HG03064 (cell line): Measurements from ENCODE around the gene RPS6KC1.
"Not testable (repeated sequence)": the region's sequence is repeated elsewhere in the genome, so short reads cannot be mapped to it uniquely, and the experiment has no call there.

Source experiments
- ATAC-seq: cut with Tn5 transposase; IDR thresholded peaks from one replicate; pipeline ENCODE4 v1.9.1; 2021; ENCODE audit warnings: low read depth; ENCODE audit not compliant: unreplicated experiment

The RPS6KC1 gene

DNA sequence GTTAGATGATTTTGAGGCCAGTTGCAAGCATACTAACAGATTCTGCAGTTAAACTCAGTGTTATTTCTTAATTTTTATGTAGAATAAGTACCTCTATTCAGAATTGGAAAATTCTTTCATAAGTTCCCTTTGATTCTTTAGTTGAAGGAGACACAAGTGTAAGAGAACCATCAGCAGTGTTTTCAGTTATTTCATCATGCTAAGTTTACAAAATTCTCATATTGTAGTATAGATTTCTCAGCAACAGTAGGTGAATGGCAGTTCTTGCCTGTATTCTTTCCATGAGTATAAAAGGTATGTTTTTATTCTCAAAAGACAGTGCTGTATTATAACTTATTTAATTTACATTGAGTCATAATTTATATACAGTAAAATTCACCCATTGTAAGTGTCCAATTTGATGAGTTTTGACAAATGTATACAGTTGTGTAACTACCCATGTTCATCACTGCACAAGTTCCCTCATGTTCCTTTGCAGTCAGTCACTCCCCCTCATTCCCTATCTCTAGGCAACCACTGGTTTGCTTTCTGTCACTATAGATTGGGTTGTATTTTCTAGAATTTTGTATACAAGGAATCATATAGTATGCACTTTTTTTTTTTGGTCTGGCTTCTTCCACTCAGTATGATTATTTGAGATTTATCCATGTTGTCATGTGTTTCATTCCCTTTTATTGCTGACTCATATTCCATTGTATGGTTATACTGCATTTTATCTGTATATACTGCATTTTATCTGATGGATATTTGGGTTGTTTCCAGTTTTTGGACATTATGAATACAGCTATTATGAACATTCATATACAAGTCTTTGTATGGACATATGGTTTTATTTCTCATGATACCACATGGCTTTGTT, 3.9 kb downstream of the RPS6KC1 start:
- ATAC-seq: no peak

DNA sequence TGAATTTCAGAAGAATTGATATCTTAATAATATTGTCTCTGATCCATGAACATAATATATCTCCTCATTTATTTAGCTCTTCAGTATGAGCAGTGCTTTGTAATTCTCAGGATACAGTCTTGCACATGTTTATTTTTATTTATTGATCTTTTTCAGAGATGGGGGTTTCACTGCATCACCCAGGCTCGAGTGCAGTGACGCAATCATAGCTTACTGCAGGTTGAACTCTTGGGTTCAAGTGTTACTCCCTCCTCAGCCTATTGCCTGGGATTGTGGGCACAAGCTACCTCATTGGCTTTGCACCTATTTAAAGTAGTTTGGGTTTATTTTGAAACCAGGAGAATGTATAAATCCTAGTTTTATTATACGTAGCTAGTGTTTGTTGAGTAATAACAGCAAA, 4.7 kb downstream of the RPS6KC1 start:
- ATAC-seq: no peak

DNA sequence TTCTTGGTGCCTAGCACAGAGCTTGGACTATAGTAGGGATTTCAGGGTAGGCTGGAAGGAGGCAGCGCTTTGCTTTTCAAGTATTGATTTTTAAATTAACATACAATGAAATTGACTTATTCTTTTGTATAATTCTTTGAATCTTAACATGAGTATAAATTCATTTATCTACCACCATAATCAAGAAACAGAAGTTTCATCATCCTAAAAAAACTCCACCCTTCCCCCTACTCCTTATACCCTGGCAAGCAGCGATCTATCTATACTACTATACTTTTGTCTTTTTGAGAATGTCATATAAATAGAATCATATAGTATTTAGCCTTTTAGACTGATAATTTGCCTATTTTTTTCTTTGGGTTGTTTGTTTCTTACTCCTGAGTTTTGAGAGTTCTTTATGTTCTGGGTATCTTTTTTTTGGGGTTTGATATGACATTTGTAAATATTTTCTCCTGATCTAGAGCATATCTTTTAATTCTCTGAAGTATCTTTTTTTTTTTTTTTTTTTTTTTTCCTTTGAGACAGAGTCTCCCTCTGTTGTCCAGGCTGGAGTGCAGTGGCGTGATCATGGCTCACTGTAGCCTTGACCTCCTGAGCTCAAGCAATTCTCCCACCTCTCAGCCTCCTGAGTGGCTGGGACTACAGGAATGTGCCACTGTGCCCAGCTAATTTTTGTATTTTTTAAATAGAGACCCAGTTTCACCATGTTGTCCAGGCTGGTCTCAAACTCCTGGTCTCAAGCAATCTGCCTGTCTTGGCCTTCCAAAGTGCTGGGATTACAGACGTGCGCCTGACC, 6.4 kb downstream of the RPS6KC1 start:
- no peak for ATAC-seq

DNA sequence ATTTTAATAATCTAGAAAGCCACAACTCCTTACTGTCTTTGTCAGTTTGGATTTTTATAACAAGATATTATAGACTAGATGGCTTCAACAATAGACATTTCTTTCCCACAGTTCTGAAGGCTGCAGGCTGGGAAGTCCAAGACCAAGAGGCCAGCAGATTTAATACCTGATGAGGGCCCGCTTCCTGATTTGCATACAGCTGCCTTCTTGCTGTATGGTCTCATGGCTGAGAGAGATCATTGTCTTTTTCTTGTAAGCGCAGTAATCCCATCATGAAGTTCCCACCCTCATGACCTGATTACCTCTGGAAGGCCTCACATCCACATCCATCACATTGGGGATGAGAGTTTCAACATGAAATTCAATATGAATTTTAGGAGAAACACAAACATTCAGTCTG, 9.8 kb downstream of the RPS6KC1 start:
- no peak for ATAC-seq

DNA sequence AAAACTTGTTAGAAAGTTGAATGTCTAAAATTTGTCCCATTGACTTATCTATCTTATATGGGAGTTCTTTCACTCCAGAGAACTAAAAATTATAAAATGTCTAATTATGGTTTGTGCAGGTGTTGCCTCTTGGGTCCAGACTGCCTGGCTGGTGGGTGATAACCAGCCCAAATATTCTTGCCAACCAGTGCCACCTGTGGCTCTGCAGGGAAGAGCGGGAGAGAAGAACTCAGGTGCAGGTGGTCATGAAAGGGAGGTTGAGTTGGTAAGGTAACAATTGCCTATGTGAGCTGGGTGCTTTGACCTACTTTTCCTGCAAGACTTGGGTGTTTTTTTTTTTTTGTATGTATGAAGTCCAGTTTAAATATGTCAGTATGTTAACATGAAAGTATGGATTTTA, 10.2 kb downstream of the RPS6KC1 start:
- no peak for ATAC-seq

DNA sequence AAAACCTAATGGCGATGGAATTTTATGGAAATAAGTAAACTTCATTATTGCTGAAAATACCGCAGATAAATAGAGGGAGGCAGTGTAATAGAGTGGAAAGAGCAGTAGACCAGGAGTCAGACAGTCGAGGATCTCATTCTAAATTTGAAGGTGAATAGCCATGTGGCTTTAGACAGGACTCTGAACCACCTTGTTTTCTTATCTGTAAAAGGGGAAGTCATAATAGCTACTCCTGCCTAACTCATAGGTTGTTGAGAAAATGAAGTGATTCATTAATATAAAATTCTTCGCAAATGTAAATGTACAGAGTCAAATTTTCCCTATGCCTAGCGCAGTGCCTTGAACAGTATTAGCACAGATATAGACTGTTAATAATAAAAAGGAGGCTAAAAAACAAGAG, 14.8 kb downstream of the RPS6KC1 start:
- no peak for ATAC-seq

DNA sequence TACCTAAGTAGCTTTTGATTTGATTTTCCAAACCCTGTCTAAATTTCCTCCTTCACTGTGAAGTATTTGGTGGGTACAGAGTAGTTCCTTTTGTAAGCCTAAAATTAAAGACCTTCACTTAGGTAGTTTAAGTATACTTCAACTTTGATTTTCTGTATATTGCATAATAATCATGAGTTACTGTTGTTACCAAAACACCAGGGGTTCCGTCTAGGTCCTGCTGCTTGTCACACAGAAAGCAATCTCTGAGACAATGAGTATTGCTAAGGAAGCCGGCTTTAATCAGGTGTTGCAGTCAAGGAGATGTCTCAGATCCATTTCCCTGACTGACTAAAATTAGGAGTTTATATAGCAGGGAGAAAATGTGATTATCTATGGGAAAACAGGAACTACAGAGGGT, 15.3 kb downstream of the RPS6KC1 start:
- ATAC-seq: no peak

DNA sequence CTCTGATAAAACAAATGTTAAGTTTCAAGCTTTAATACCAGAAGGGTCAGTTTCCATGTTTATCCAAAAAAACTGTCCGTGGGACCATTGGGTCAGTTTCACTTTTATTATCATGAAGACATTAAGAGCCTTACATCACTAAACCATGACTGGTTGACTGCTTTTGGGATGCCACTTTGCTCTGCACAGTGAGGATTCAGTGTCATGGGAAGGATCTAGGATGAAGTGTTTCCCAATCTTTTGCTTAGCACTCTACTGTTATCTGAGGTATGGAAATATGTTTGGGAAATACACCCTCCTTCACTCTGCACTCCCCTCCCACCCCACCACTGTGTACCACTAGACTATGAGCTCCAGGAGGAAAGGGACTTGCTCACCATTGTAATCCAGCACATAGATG, 16.3 kb downstream of the RPS6KC1 start:
- no peak for ATAC-seq

DNA sequence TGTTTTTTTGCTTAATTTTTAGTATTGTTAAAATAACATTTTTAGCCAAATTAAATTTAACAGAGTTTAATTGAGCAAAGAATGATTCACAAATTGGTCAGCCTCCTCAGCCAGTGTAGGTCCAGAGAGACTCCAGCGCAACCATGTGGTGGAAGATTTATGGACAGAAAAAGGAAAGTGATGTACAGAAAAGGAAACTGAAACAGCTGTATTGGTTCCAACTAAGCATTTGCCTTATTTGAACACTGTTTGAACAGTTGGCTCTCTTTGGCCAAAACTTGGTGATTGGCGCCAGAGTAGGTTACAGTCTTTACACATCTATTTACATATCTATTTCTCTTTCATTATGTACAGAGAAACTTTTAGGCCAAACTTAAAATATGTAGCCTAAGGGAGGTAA, 19.4 kb downstream of the RPS6KC1 start:
- peak; percentile 98 for ATAC-seq

DNA sequence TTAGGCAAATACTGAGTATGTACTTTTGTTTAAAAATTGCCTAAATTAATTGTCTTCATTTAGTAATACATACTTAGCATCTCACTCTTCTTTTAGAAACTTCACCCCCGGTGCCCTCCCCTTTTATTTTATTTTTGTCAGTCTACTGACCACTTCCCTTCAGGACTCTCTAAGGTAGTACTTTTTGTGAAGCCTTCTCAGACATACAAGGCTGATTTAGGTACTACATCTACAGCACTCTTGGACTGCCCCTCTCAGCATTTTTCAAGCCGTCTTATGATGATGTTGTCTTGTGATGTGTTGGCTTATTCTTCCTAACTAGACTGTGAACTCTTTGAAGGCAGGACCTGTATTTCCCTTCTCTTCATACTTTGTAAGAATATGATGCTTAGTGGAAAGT, 24.7 kb downstream of the RPS6KC1 start:
- ATAC-seq: no peak

DNA sequence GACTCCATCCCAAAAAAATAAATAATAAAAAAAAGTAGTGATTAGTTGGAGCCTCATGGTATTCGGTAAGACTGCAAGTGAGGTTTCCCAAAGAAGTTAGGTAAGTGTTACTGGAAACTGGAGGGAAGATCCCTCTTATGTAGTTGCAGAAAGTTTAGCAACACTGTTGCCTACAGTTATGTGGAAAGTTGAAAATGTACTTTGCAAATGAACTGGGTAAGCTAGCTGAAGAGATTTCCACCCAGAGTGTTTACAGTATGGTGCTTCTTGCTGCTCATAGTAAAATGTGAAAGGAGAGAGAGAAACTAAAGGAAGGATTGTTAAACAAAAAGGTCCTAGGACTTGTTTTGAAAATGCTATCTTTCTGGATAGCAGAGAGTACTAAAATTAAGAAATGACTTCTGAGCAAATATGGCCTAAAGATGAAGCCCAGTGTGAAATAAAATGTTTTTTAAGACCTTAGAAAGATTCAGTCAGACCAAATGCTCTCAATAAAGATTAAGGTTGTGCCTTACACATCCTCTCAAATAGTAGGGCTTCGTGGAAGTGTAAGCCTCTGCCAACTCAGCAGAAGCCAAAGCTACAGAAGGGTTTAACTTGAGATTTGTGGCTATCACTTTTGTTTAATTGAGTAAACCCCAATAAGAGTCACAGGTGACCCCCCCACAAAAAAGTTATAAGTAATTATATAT, 31.5 kb downstream of the RPS6KC1 start:
- no peak for ATAC-seq

DNA sequence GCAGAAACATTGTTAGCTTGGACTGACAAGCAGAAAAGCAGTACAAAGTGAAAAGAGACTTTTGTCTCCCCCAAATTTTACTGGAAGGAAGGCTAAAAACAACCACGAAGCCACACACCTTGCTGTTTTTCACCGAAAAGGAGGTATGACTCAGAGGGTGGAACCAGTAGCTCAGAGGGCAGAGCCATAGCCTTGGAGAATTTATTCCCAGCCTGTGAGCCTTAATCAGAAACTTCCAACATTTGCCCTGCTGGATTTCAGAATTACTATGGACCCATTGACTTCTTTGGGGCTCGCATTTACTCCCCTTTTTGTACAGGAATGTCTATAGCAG, 32.0 kb downstream of the RPS6KC1 start:
- no peak for ATAC-seq

DNA sequence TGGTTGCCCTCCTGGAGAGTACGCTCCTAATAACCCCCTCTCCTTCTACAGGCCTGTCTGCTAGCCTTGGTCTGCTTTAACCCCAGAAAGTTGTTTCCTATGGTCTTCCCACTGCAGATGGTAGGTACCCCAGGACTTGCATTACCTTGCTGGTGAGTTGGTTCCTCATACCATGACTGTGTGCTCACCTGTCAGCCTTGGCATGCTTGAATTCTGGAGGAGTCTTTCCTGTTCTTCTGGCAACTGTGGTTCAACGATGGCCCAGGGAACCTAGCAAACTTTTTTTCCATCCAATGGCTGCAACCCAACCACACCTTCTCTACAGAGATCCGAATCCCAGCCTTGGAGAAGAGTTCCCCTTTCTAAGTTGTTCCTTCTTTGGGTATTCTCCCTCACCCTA, 36.9 kb downstream of the RPS6KC1 start:
- no peak for ATAC-seq

DNA sequence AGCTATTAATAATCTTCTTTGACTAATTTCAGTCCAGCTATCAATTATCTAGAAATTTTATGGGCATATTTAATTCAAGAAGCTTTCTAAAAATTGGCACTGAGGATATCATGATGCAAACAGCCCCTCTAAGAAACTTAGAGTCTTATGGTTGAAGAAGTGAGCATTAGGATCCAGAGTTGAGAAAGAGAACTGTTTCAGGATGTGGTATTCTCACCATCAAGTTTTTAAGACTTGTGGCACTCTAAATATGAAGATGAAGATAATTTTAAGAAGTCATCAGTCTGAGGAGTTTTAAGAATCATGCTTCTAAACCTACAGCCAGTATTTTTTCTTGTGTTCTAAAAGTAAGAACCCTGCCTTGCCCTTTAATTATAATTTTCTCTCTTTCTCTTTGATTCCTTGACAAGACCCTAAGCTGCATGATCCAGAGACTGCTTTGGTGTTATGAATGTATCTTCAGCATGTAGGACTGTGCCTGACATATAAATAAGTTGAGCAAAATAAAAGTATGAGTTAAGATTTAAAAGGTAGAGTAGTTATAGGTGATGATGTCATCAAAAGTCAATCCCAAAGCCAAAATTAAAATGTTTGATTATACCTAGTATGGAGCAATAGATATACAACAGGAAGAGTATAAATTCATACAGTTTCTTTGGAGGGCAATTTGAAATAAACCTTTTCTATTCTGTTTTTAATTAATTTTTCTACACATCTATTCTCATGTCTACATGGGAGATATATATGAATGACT, 39.1 kb downstream of the RPS6KC1 start:
- no peak for ATAC-seq

DNA sequence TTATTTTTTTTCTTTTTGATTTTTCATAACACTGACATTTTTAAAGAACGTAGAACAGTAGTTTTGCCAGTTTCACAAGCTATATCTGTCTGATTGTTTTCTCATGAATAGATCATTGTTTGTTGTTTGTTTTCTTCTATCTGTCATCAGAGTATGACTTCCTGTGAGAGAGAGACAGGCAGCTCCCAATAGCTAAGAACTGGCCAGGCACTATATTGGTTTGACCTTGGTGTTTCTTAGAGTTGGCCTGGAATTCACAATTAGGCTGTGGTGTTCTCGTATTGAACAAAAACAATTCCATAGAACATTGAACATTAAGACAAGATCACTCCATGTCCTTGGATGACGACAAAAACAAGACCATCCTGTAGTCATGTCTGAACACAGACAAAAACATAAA, 43.4 kb downstream of the RPS6KC1 start:
- ATAC-seq: no peak

DNA sequence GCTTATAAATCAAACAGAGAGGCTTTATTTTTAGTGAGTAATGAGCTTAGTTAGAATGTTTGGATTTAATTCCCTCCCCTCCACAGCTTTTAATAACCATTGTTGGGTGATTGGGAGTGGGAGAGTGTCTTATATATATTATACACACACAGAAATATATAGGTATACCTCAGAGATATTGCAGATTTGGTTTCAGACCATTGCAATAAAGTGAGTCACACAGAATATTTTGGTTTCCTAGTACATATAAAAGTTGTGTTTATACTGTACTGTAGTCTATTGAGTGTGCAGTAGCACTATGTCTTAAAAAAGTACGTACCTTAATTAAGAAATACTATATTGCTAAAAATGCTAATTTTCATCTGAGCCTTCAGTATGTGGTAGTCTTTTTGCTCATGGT, 44.4 kb downstream of the RPS6KC1 start:
- no peak for ATAC-seq

DNA sequence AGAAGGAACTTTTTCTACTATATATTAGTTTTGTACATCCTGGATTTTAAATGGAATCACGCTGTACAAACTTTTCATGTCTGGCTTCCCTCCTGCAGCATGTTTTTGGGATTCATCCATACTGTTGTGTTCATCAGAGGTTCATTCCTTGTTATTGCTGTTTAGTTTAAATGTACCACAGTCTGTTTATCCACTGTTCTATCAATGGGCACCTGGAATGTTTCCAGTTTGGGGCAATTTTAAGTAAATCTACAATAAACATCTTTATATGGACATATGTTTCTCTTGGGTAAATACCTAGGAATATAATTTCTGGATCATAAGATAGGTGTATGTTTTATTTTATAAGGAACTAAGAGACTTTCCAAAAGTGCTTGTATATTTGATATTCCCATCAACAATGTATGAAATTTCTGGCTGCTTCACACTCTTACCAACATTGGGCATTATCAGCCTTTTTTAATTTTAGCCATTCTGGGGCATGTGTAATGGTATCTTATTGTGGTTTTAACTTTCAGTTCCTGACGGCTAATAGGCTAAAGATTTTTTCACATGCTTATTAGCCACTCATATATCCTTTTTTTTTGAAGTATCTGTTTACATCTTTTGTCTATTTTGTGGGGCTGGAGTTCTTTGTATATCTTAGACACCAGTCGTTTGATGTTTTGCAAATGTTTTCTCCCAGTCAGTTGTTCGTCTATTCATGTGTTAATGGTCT, 48.8 kb downstream of the RPS6KC1 start:
- no peak for ATAC-seq

DNA sequence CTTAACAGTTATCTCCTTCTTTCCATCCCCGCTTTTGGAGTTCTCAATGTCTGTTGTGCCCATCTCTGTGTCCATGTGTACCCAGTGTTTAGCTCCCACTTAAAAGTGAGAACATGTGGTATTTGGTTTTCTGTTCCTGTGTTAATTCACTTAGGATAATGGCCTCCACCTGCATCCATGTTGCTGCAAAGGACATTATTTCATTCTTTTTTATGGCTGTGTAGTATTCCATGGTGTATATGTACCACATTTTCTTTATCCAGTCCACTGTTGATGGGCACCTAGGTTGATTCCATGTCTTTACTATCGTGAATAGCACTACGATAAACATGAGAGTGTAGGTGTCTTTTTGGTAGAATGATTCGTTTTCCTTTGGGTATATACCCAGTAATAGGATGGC, 49.5 kb downstream of the RPS6KC1 start:
- not testable (repeated sequence) for ATAC-seq

DNA sequence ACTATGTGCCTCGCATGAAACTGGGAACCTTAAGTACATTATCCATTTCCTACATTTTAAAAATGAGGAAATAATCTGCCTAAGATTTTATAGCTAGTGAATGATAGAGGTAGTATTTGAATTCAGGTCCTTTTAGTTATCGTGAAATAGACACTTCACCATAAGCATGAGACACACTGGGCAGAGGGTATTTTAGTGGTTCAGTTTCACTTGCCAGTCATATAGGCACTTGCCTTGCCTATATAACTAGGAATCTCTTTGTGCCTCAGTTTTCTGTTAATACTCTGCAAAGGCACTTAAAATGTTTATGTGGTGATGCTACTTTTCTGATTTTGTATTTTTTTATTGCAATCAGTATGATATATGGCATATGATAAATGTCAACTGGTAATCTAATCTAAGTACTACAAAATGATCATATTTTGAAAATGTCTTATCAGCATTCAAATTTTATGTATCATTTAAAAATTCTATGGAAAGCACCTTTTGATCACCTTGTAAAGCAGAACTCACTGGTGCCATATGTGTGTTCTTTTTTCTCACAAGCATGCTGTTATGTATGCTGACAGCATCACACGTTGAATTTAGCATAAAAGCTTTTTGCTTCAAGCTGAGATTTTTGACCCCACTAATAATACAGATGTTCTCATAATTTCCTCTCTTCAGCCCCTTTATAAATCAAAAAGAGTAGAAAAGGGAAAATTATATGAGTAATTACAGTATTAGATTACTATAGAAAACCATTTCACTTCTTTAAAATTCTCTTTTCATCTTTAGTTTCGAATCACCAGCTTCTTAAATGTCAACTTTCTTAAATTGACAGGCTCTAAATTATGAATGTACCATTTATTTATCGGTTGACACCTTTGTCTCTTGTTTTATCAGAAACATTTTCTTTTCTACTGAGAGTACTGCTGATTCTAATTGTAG, 52.6 kb downstream of the RPS6KC1 start:
- ATAC-seq: no peak
